H1 (cell line): ENCODE data around the gene ZBTB44. TPM values are rescaled to one million over a fixed set of nuclear protein-coding genes. Genes with fewer than 3 reads are reported as not detected.
"Not testable (repeated sequence)": the region's sequence is repeated elsewhere in the genome, so short reads cannot be mapped to it uniquely, and the experiment has no call there.

Experiments
- CTCF ChIA-PET: fragments of 300-600 bp; sonication (Branson Sonifier 250); formaldehyde crosslinking; loops from one replicate; lab custom pipeline; 2021; ENCODE audit not compliant: partially characterized antibody; lab: Charles Lee
- POLR2A ChIA-PET: fragments of 300-600 bp; sonication (Branson Sonifier 250); formaldehyde crosslinking; loops from one replicate; lab custom pipeline; 2021; ENCODE audit warnings: inconsistent platforms; ENCODE audit not compliant: partially characterized antibody; lab: Charles Lee
- DNase-seq, 2 experiments: peaks; one replicate each; pipeline versions ENCODE4 v3.0.0 to v3.0.0-alpha.2; 2010 to 2022; ENCODE audit warnings: low spot score in 2 of 2, low read depth in 1 of 2, mixed read lengths in 1 of 2
- FAIRE-seq: peaks from 2 replicates; lab custom pipeline; 2011; peaks lifted over from hg19 to GRCh38; lab: Jason Lieb, UNC
- H2AFZ ChIP-seq: 2 replicates; pipeline ENCODE4 v1.8.1; 2012; ENCODE audit warnings: low read length, inconsistent platforms
- H2AK5ac ChIP-seq: 2 replicates; pipeline ENCODE4 v1.6.1; 2013; ENCODE audit warnings: low read depth, low read length
- H2BK120ac ChIP-seq: replicated peaks from 2 replicates; pipeline ENCODE3; 2013; ENCODE audit warnings: low read depth, low read length, inconsistent platforms
- H2BK12ac ChIP-seq: 2 replicates; pipeline ENCODE4 v1.6.1; 2013; ENCODE audit warnings: low read depth, low read length
- H2BK15ac ChIP-seq: 2 replicates; pipeline ENCODE4 v1.6.1; 2013; ENCODE audit warnings: low read length
- H2BK20ac ChIP-seq: 2 replicates; pipeline ENCODE4 v1.6.1; 2013; ENCODE audit warnings: low read length
- H2BK5ac ChIP-seq: 2 replicates; pipeline ENCODE4 v1.6.1; 2013; ENCODE audit warnings: low read depth, low read length
- H3K14ac ChIP-seq: 2 replicates; pipeline ENCODE4 v1.6.1; 2013; ENCODE audit warnings: inconsistent platforms; ENCODE audit not compliant: insufficient read length
- H3K18ac ChIP-seq: 2 replicates; pipeline ENCODE4 v1.6.1; 2013; ENCODE audit warnings: low read length; ENCODE audit errors: extremely low read depth
- H3K23ac ChIP-seq: 2 replicates; pipeline ENCODE4 v1.6.1; 2013; ENCODE audit warnings: inconsistent platforms; ENCODE audit not compliant: insufficient read length
- H3K23me2 ChIP-seq: 2 replicates; pipeline ENCODE4 v1.6.1; 2013; ENCODE audit warnings: low read depth, low read length
- H3K27ac ChIP-seq: 2 replicates; pipeline ENCODE4 v1.6.1; 2011; ENCODE audit warnings: low read depth, low read length, inconsistent platforms
- H3K27me3 ChIP-seq, 4 experiments: replicated peaks in 1 of 4; 1 replicate in 1 of 4; 2 replicates in 3 of 4; pipeline versions ENCODE4 v1.6.1 to v1.8.1; 2011 to 2013; ENCODE audit warnings: low read length in 3 of 4, mild to moderate bottlenecking in 3 of 4, inconsistent platforms in 2 of 4, mixed read lengths in 2 of 4, moderate library complexity in 1 of 4; ENCODE audit not compliant: control insufficient read depth in 3 of 4, insufficient read depth in 3 of 4; ENCODE audit errors: extremely low read depth in 1 of 4
- H3K36me3 ChIP-seq, 4 experiments: 2 replicates each; pipeline versions ENCODE4 v1.6.1 to v1.8.1; 2011 to 2013; ENCODE audit warnings: mild to moderate bottlenecking in 4 of 4, low read length in 3 of 4, moderate library complexity in 2 of 4, control low read depth in 1 of 4, inconsistent platforms in 1 of 4; ENCODE audit not compliant: insufficient read depth in 4 of 4, control insufficient read depth in 2 of 4
- H3K4ac ChIP-seq: replicated peaks from 2 replicates; pipeline ENCODE3; 2013; ENCODE audit warnings: low read length, low read depth, mixed read lengths, inconsistent platforms; ENCODE audit not compliant: insufficient read length
- H3K4me1 ChIP-seq, 4 experiments: replicated peaks in 1 of 4; 1 replicate in 1 of 4; 2 replicates in 3 of 4; pipeline versions ENCODE4 v1.6.1 to v1.8.1; 2011 to 2013; ENCODE audit warnings: low read length in 3 of 4, inconsistent platforms in 2 of 4, mixed read lengths in 1 of 4; ENCODE audit not compliant: insufficient read depth in 4 of 4, control insufficient read depth in 3 of 4
- H3K4me2 ChIP-seq, 2 experiments: 2 replicates each; pipeline versions ENCODE4 v1.6.1 to v1.8.1; 2011 to 2013; ENCODE audit warnings: low read depth in 2 of 2, low read length in 2 of 2, control low read depth in 1 of 2, inconsistent platforms in 1 of 2, mild to moderate bottlenecking in 1 of 2; ENCODE audit not compliant: insufficient read depth in 1 of 2
- H3K4me3 ChIP-seq, 4 experiments: fragments of 200-600, 300-600 bp in 1 of 4; sonication (generic), shearing (Covaris generic), sonication (Bioruptor Twin) in 1 of 4; 2 replicates each; pipeline versions ENCODE4 v1.5.1 to v1.8.1; 2011 to 2016; ENCODE audit warnings: low read length in 4 of 4, low read depth in 3 of 4, control low read depth in 2 of 4, inconsistent platforms in 2 of 4, mild to moderate bottlenecking in 2 of 4, mixed read lengths in 1 of 4, moderate library complexity in 1 of 4; ENCODE audit not compliant: insufficient read depth in 2 of 4; ENCODE audit errors: extremely low read depth in 1 of 4
- H3K56ac ChIP-seq: replicated peaks from 2 replicates; pipeline ENCODE3; 2013; ENCODE audit warnings: low read depth, mild to moderate bottlenecking, mixed read lengths, low read length, inconsistent platforms; ENCODE audit not compliant: insufficient read length
- H3K79me1 ChIP-seq: 2 replicates; pipeline ENCODE4 v1.6.1; 2013; ENCODE audit warnings: low read depth, low read length, control low read depth
- H3K79me2 ChIP-seq, 2 experiments: 2 replicates each; pipeline versions ENCODE4 v1.6.1 to v1.8.1; 2012 to 2013; ENCODE audit warnings: low read length in 2 of 2, mild to moderate bottlenecking in 2 of 2, inconsistent platforms in 1 of 2; ENCODE audit not compliant: insufficient read depth in 2 of 2, control insufficient read depth in 1 of 2
- H3K9ac ChIP-seq, 4 experiments: replicated peaks in 1 of 4; 1 replicate in 1 of 4; 2 replicates in 3 of 4; pipeline versions ENCODE4 v1.6.1 to v1.8.1; 2011 to 2013; ENCODE audit warnings: low read depth in 3 of 4, low read length in 3 of 4, control low read depth in 2 of 4, mild to moderate bottlenecking in 2 of 4, moderate library complexity in 2 of 4, inconsistent platforms in 1 of 4; ENCODE audit errors: extremely low read depth in 1 of 4
- H3K9me3 ChIP-seq, 2 experiments: 2 replicates each; pipeline versions ENCODE4 v1.6.1 to v1.8.1; 2012 to 2013; ENCODE audit warnings: mild to moderate bottlenecking in 2 of 2, moderate library complexity in 2 of 2, control low read depth in 1 of 2, inconsistent platforms in 1 of 2, low read depth in 1 of 2, low read length in 1 of 2, mixed read lengths in 1 of 2; ENCODE audit not compliant: insufficient read depth in 2 of 2
- H4K20me1 ChIP-seq, 2 experiments: replicated peaks in 1 of 2; 2 replicates each; pipeline versions ENCODE3 to v1.8.1; 2011 to 2013; ENCODE audit warnings: inconsistent platforms in 2 of 2, low read length in 2 of 2, mild to moderate bottlenecking in 1 of 2; ENCODE audit not compliant: insufficient read depth in 2 of 2, control insufficient read depth in 1 of 2
- H4K5ac ChIP-seq: 2 replicates; pipeline ENCODE4 v1.6.1; 2013; ENCODE audit warnings: low read length, low read depth, mixed read lengths, inconsistent platforms; ENCODE audit not compliant: insufficient read length
- H4K8ac ChIP-seq: 2 replicates; pipeline ENCODE4 v1.8.0; 2013; ENCODE audit warnings: mild to moderate bottlenecking, moderate library complexity, low read length, inconsistent platforms; ENCODE audit not compliant: insufficient read depth; ENCODE audit errors: extremely low read depth
- H4K91ac ChIP-seq: replicated peaks from 2 replicates; pipeline ENCODE3; 2013; ENCODE audit warnings: low read length, mixed read lengths, inconsistent platforms; ENCODE audit not compliant: insufficient read length
- WGBS, 2 experiments: shearing (Covaris generic) in 1 of 2; methylation state at CpG; one replicate each; pipeline versions ENCODE4 v1.1.6 to v1.1.7; 2013 to 2015; ENCODE audit warnings: low lambda C conversion rate in 2 of 2, mixed read lengths in 2 of 2, inconsistent platforms in 1 of 2, low coverage in 1 of 2, missing lambda C conversion rate in 1 of 2; ENCODE audit not compliant: insufficient replicate concordance in 2 of 2, insufficient coverage in 1 of 2, insufficient read length in 1 of 2; ENCODE audit errors: extremely low coverage in 1 of 2, missing lambda C conversion rate in 1 of 2; 5-methylcytosine and 5-hydroxymethylcytosine counted together
- polyA plus RNA-seq, 7 experiments: library from polyadenylated mRNA; depleted of rRNA in 3 of 7; stranded (reverse) in 5 of 7; unstranded in 2 of 7; fragments of >200 nt in 5 of 7; fragments of 200-250 nt in 2 of 7; gene quantifications; 1 replicate in 5 of 7; 2 replicates in 1 of 7; 4 replicates in 1 of 7; pipeline versions ENCODE4 v1.2.1 to v1.2.3, GENCODE V29; 2011 to 2013; ENCODE audit warnings: missing spikeins in 2 of 7, mixed read lengths in 2 of 7
- total RNA-seq: library from RNA; stranded (reverse); fragmentation: NEBNext Ultra II Directional; extraction: Animal tissue kit (Norgen Biotek cat#: 25700); gene quantifications from 2 replicates; pipeline ENCODE4 v1.2.1, GENCODE V29; 2021

Gene ZBTB44
- total and polyA plus RNA-seq, 2 of the 8 experiments (the other 6 are each of a cell fraction or from before 2014, with no cell fraction given) = 37.2 to 158 TPM

DNA sequence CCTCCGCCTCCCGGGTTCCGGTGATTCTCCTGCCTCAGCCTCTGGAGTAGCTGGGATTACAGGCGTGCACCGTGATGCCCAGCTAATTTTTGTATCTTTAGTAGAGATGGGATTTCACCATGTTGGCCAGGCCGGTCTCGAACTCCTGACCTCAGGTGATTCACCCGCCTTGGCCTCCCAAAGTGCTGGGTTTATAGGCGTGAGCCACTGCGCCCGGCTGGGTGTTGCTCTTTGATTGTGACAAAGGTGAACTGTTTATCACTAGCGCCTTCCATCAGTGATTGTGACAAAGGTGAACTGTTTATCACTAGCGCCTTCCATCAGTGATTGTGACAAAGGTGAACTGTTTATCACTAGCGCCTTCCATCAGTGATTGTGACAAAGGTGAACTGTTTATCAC, 121.2 kb downstream of the ZBTB44 start:
- CTCF ChIA-PET = interaction anchor here (0.6 to 1.8 kb wide), 4 partner anchors 8 to 126 kb away, joined by 3 to 4 read pairs (median 3); no protein-coding TSS in a partner anchor
- H3K79me1 ChIP-seq, DNase-seq, H3K4ac ChIP-seq, H2BK20ac ChIP-seq, H3K27ac ChIP-seq, H3K79me2 ChIP-seq, H3K9ac ChIP-seq, H3K23ac ChIP-seq, H2AFZ ChIP-seq, H4K5ac ChIP-seq, H3K56ac ChIP-seq, H4K91ac ChIP-seq, H3K4me2 ChIP-seq, FAIRE-seq, H3K36me3 ChIP-seq, H3K18ac ChIP-seq, H4K8ac ChIP-seq, H2BK12ac ChIP-seq, H3K23me2 ChIP-seq, H3K14ac ChIP-seq, H3K27me3 ChIP-seq, H2BK15ac ChIP-seq, H3K4me1 ChIP-seq, H2BK120ac ChIP-seq, H2BK5ac ChIP-seq, H3K9me3 ChIP-seq, POLR2A ChIA-PET, H3K4me3 ChIP-seq, H2AK5ac ChIP-seq, H4K20me1 ChIP-seq: not testable (repeated sequence)
- WGBS, 2 experiments = 97% methylated on average over 14 of the region's 14 CpGs; no CpG with 5 or more reads in 1 of the 2 experiments
